Measurements from ENCODE around the gene MUTYH. TPM values are rescaled to one million over a fixed set of nuclear protein-coding genes. Genes with fewer than 3 reads are reported as not detected.

MUTYH gene
- total RNA-seq, 1 experiment from 2014 or later: 28.2 TPM

DNA sequence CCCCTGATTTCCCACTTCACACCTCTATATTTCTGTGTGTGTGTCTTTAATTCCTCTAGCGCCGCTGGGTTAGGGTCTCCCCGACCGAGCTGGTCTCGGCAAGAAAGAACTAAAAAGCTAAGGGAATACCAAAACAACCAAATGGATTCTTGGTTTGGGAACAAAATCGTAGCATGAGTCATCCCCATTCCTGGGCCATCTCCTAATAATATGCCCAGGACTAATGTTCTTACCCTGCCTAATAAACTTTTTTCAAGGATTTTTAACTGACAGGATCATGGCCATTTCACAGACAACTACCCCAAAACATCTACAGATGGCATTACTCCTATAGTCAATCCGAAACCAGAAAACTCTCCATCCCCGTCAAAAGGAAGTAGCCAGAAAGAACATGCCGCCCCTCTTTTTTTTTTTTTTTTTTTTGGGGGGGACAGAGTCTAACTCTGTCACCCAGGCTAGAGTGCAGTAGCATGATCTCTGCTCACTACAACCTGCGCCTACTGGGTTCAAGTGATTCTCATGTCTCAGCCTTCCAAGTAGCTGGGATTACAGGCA is 17.7 kb downstream of the MUTYH start:
- Histone ChIP-seq H3K36me3 (peaks cover 6% of the 10 kb centered on the region; the same call in 1 of the 2 replicates), H3K27me3 (replicated peaks) (0 out of 2 replicates have a peak, but pooled peaks cover 4% of the 10 kb centered on the region), H3K9me3 (replicated peaks) (no peaks in the 10 kb centered on the region), H3K4me3 (no peak overlapping the region), H3K27ac (no peak overlapping the region), H3K4me1 (replicated peaks) (peaks cover 9% of the 10 kb centered on the region)
- DNase-seq (ENCODE audit: low read depth in 1 of 2, low spot score in 2 of 2): no peak

- H3K27me3 ChIP-seq (replicated peaks): 0 out of 2 replicates have a peak, but pooled peaks cover 4% of the 10 kb centered on the region
- H3K4me1 ChIP-seq (replicated peaks): peaks cover under 1% of the 10 kb centered on the region
- DNase-seq (ENCODE audit: low read depth in 1 of 2, low spot score in 2 of 2): no peak
- H3K27ac ChIP-seq: no peak overlapping the region
- no peak overlapping the region for H3K4me3 ChIP-seq
- H3K9me3 ChIP-seq (replicated peaks): no peaks in the 10 kb centered on the region
- H3K36me3 ChIP-seq: no peaks in the 10 kb centered on the region
These were observed 18.8 kb downstream of the MUTYH start for GRCh38 chr1:45321444-45321843.

DNA sequence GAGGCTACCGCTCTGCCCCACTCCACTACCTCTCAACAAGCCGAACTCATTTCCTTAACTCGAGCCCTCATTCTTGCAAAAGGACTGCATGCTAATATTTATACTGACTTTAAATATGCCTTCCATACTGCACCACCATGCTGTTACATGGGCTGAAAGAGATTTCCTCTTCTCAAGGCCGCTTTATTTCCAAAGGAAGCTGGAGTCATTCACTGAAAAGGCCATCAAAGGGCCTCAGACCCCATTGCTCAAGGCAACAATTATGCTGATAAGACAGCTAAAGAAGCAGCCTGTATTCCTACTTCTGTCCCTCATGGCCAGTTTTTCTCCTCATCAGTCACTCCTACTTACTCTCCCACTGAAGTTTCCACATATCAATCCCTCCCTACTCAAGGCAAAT is 20.5 kb downstream of the MUTYH start:
- no peaks in the 10 kb centered on the region for H3K36me3 ChIP-seq
- no peak overlapping the region for H3K4me3 ChIP-seq
- H3K27ac ChIP-seq: no peak overlapping the region
- no peak for DNase-seq (ENCODE audit: low read depth in 1 of 2, low spot score in 2 of 2)
- H3K9me3 ChIP-seq (replicated peaks): no peaks in the 10 kb centered on the region
- no peaks in the 10 kb centered on the region for H3K4me1 ChIP-seq (replicated peaks)
- 0 out of 2 replicates have a peak, but pooled peaks cover 4% of the 10 kb centered on the region for H3K27me3 ChIP-seq (replicated peaks)

DNA sequence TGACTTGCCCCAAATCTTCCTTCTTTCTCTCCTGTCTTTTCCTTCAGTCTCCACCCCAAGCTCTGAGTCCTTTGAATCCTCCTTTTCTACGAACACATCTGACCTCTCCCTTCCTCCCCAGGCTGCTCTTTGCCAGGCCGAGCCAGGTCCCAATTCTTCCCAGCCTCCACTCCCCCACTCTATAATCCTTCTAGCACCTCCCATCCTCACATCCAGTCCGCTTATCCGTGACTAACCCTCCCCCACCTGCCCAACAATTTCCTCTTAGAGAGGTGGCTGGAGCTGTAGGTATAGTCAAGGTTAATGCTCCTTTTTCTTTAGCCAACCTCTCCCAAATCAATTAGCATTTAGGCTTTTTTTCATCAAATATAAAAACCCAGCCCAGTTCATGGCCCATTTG is 23.1 kb downstream of the MUTYH start:
- no peak for DNase-seq (ENCODE audit: low read depth in 1 of 2, low spot score in 2 of 2)
- no peak overlapping the region for H3K27ac ChIP-seq
- H3K9me3 ChIP-seq (replicated peaks): no peaks in the 10 kb centered on the region
- H3K4me1 ChIP-seq (replicated peaks): no peaks in the 10 kb centered on the region
- 0 out of 2 replicates have a peak, but pooled peaks cover 4% of the 10 kb centered on the region for H3K27me3 ChIP-seq (replicated peaks)
- H3K4me3 ChIP-seq: no peak overlapping the region
- no peaks in the 10 kb centered on the region for H3K36me3 ChIP-seq

DNA sequence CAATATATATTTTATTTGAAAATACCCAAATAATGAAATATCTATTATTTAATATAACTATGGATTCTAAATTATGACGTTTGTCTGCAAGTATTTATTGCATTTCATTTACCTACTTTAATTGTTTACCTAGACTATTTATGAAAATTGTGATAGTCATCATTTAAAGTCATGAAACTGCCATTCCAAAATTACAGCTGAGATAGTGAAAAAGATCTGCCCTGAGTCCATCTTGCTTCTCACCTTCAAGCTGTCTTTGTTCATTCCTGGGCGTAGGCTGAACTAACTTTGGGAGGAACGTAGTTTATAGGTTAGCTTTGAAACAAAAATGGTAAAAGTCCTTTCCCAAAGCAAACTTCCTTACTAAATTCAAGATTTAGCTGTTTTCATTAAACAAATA is 26.0 kb downstream of the MUTYH start:
- DNase-seq (ENCODE audit: low read depth in 1 of 2, low spot score in 2 of 2): no peak
- no peaks in the 10 kb centered on the region for H3K9me3 ChIP-seq (replicated peaks)
- H3K27me3 ChIP-seq (replicated peaks): no peaks in the 10 kb centered on the region
- H3K27ac ChIP-seq: no peak overlapping the region
- H3K4me3 ChIP-seq: no peak overlapping the region
- no peaks in the 10 kb centered on the region for H3K36me3 ChIP-seq
- H3K4me1 ChIP-seq (replicated peaks): no peaks in the 10 kb centered on the region

GRCh38 chr1:45306905-45307304 is 33.3 kb downstream of the MUTYH start:
- Histone ChIP-seq H3K36me3 (no peaks in the 10 kb centered on the region), H3K9me3 (replicated peaks) (no peaks in the 10 kb centered on the region), H3K4me3 (no peak overlapping the region), H3K4me1 (replicated peaks) (peaks cover 8% of the 10 kb centered on the region), H3K27me3 (replicated peaks) (no peaks in the 10 kb centered on the region), H3K27ac (no peak overlapping the region)
- DNase-seq (ENCODE audit: low read depth in 1 of 2, low spot score in 2 of 2): no peak

GRCh38 chr1:45306319-45306718 is 33.9 kb downstream of the MUTYH start:
- Histone ChIP-seq H3K4me1 (replicated peaks) (peaks cover 8% of the 10 kb centered on the region), H3K4me3 (no peak overlapping the region), H3K27me3 (replicated peaks) (no peaks in the 10 kb centered on the region), H3K9me3 (replicated peaks) (no peaks in the 10 kb centered on the region), H3K36me3 (no peaks in the 10 kb centered on the region), H3K27ac (no peak overlapping the region)
- DNase-seq (ENCODE audit: low read depth in 1 of 2, low spot score in 2 of 2): peak in 1 of 2 experiments; percentile 8

GRCh38 chr1:45305231-45305630 is 35.0 kb downstream of the MUTYH start:
- Histone ChIP-seq H3K9me3 (replicated peaks) (no peaks in the 10 kb centered on the region), H3K27me3 (replicated peaks) (no peaks in the 10 kb centered on the region)
- peak in 1 of 2 experiments; percentile 15 for DNase-seq (ENCODE audit: low read depth in 1 of 2, low spot score in 2 of 2)

DNA sequence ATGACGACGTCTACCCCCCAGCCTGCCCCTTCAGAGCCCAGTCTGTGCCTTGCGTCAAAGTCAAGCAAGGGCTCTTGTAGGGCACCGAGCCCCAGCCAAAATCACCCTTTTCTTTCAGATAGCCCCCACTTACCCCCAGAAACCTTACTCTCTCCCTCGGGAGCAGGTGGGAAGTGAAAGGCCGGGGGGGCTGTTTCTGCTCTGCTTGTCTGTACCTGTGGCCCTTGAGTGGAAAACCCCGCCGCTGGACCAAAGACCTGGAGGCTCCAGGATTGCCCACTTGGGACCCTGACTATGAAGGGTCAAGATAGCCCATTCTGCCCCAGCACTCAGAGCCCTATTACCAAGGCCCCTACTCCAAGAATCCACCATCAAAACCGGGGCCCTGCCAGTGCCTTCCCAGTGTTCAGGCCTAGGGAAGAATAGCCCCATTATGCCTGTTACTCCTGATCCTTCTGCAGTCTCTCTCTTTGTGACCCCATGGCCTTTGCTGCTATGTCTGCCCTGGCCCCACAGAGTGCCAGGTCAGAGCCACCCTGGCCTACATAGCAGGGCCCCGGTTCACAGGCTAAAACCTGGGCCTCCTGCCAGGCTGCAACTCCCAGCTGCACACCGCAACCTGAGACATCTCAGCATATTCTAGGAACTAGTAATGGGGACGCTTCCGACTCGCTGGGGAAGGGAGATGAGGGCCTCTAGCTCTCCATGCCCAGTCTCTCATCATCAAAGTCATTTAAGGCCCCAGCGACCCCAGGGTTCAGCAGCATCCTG is 35.7 kb downstream of the MUTYH start:
- Histone ChIP-seq H3K36me3 (no peaks in the 10 kb centered on the region), H3K9me3 (replicated peaks) (no peaks in the 10 kb centered on the region), H3K4me3 (peak overlapping the region; percentile 75), H3K27me3 (replicated peaks) (no peaks in the 10 kb centered on the region), H3K27ac (peak overlapping the region; percentile 65), H3K4me1 (replicated peaks) (peaks cover 8% of the 10 kb centered on the region)
- DNase-seq (ENCODE audit: low read depth in 1 of 2, low spot score in 2 of 2): peak in 1 of 2 experiments; percentile 31

More at GRCh38 chr1:45305231-45305630, 35.0 kb downstream of the MUTYH start:
- no peak overlapping the region for H3K27ac ChIP-seq
- no peaks in the 10 kb centered on the region for H3K36me3 ChIP-seq
- peaks cover 8% of the 10 kb centered on the region for H3K4me1 ChIP-seq (replicated peaks)
- H3K4me3 ChIP-seq: no peak overlapping the region

- Histone ChIP-seq H3K4me1 (replicated peaks) (peaks cover 8% of the 10 kb centered on the region), H3K36me3 (no peaks in the 10 kb centered on the region), H3K27me3 (replicated peaks) (no peaks in the 10 kb centered on the region), H3K27ac (peak overlapping the region; percentile 68), H3K9me3 (replicated peaks) (no peaks in the 10 kb centered on the region), H3K4me3 (peak overlapping the region; percentile 75)
- DNase-seq (ENCODE audit: low read depth in 1 of 2, low spot score in 2 of 2): peak; percentile 98 to 99
These were observed 36.5 kb downstream of the MUTYH start for GRCh38 chr1:45303520-45304310.

GRCh38 chr1:45302505-45303150 is 37.6 kb downstream of the MUTYH start:
- Histone ChIP-seq H3K27me3 (replicated peaks) (no peaks in the 10 kb centered on the region), H3K4me3 (peak overlapping the region; percentile 75), H3K27ac (peak overlapping the region; percentile 68; the same call in 1 of the 2 replicates), H3K4me1 (replicated peaks) (peaks cover 8% of the 10 kb centered on the region), H3K9me3 (replicated peaks) (no peaks in the 10 kb centered on the region), H3K36me3 (no peaks in the 10 kb centered on the region)
- DNase-seq (ENCODE audit: low read depth in 1 of 2, low spot score in 2 of 2): no peak

DNA sequence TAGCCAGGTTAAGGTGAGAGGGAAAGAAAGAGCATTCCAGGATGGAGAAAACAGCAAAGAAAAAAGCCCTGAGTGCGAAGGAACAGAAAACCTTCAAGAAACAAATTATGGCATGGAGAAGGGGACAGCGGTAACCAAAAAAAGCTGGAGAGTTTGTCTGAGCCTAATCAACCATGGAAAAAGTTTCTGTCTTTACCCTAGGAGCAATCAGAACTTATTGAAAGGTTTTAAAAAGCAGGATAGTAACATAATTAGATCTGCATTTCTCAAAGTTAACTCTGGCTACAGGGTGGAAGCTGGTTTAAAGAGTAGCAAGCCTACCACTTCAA is 39.6 kb downstream of the MUTYH start:
- no peak overlapping the region for H3K27ac ChIP-seq
- no peaks in the 10 kb centered on the region for H3K36me3 ChIP-seq
- DNase-seq (ENCODE audit: low read depth in 1 of 2, low spot score in 2 of 2): no peak
- H3K9me3 ChIP-seq (replicated peaks): no peaks in the 10 kb centered on the region
- H3K4me1 ChIP-seq (replicated peaks): peaks cover 8% of the 10 kb centered on the region
- H3K27me3 ChIP-seq (replicated peaks): no peaks in the 10 kb centered on the region
- H3K4me3 ChIP-seq: no peak overlapping the region

GRCh38 chr1:45299981-45300668 is 40.1 kb downstream of the MUTYH start:
- Histone ChIP-seq H3K4me1 (replicated peaks) (peaks cover 8% of the 10 kb centered on the region), H3K4me3 (no peak overlapping the region)
- peak; percentile 41 to 52 for DNase-seq (ENCODE audit: low read depth in 1 of 2, low spot score in 2 of 2)

More at GRCh38 chr1:45299981-45300668, 40.1 kb downstream of the MUTYH start:
- Histone ChIP-seq H3K9me3 (replicated peaks) (no peaks in the 10 kb centered on the region), H3K36me3 (no peaks in the 10 kb centered on the region), H3K27me3 (replicated peaks) (no peaks in the 10 kb centered on the region), H3K27ac (no peak overlapping the region)
